ENCODE data around the gene PSPN. TPM values are rescaled to one million over a fixed set of nuclear protein-coding genes. Genes with fewer than 3 reads are reported as not detected.

The PSPN gene
- polyA plus RNA-seq, 4 donors, result 1.9 to 3.5 (median 3.0) TPM

- no peak for DNase-seq (ENCODE audit: low read depth in 4 of 4, low spot score in 2 of 4)
Measured at GRCh38 chr19:6334490-6335285, 41.0 kb downstream of the PSPN start.

- DNase-seq (ENCODE audit: low read depth in 4 of 4, low spot score in 2 of 4), result no peak
Measured at GRCh38 chr19:6333439-6333838, 42.3 kb downstream of the PSPN start, which contains the start of gene ACER1. TSS of gene ACER1 (minus strand) at chr19:6333612. CDS start at chr19:6333551, 61 bp downstream.

- DNase-seq (ENCODE audit: low read depth in 4 of 4, low spot score in 2 of 4), result no peak
Measured at GRCh38 chr19:6326815-6327214, 48.9 kb downstream of the PSPN start.

- DNase-seq (ENCODE audit: low read depth in 4 of 4, low spot score in 2 of 4), result no peak
Measured at GRCh38 chr19:6325614-6326013, 50.1 kb downstream of the PSPN start.

Other genes with a start within 250 kb of the PSPN start
- 1 to 10 TPM in 2 of 4 donors, under 1 TPM in 2; 0.54 to 2.7 (median 1.5) TPM for gene ACSBG2, start 240.3 kb downstream of the PSPN start, polyA plus RNA-seq (ENCODE audit: insufficient read length in 4 of 4)
- 100 to 1,000 TPM in 2 of 4 donors, 10 to 100 TPM in 2; 71.5 to 125 (median 108) TPM for gene MLLT1, start 96.0 kb downstream of the PSPN start, polyA plus RNA-seq (ENCODE audit: insufficient read length in 4 of 4)
- under 1 TPM in 3 of 4 donors, not detected in 1; 0.10 to 0.24 (median 0.13) TPM for gene ACER1, start 42.3 kb downstream of the PSPN start, polyA plus RNA-seq (ENCODE audit: insufficient read length in 4 of 4)
- gene CLPP, start 14.4 kb downstream of the PSPN start, polyA plus RNA-seq (ENCODE audit: insufficient read length in 4 of 4), result 10 to 100 TPM; 55.9 to 92.2 (median 67.8) TPM
- gene ALKBH7, start 3.1 kb downstream of the PSPN start, polyA plus RNA-seq (ENCODE audit: insufficient read length in 4 of 4), result 100 to 1,000 TPM in 1 of 4 donors, 10 to 100 TPM in 3; 40.4 to 108 (median 76.4) TPM
- 100 to 1,000 TPM in 2 of 4 donors, 10 to 100 TPM in 2; 78.9 to 112 (median 102) TPM for gene GTF2F1, start 17.2 kb upstream of the PSPN start, polyA plus RNA-seq (ENCODE audit: insufficient read length in 4 of 4)
- gene KHSRP, start 48.9 kb upstream of the PSPN start, polyA plus RNA-seq (ENCODE audit: insufficient read length in 4 of 4), result 100 to 1,000 TPM; 253 to 358 (median 331) TPM
- 1 to 10 TPM in 1 of 4 donors, under 1 TPM in 3; 0.25 to 1.5 (median 0.61) TPM for gene SLC25A41, start 57.8 kb upstream of the PSPN start, polyA plus RNA-seq (ENCODE audit: insufficient read length in 4 of 4)
- 10 to 100 TPM; 63.2 to 97.5 (median 75.5) TPM for gene SLC25A23, start 83.9 kb upstream of the PSPN start, polyA plus RNA-seq (ENCODE audit: insufficient read length in 4 of 4)
- 10 to 100 TPM; 22.0 to 39.8 (median 35.5) TPM for gene CRB3, start 88.3 kb upstream of the PSPN start, polyA plus RNA-seq (ENCODE audit: insufficient read length in 4 of 4)
- 10 to 100 TPM; 38.7 to 43.0 (median 40.4) TPM for gene DENND1C, start 105.9 kb upstream of the PSPN start, polyA plus RNA-seq (ENCODE audit: insufficient read length in 4 of 4)
- 10 to 100 TPM; 25.4 to 46.2 (median 33.5) TPM for gene TUBB4A, start 126.4 kb upstream of the PSPN start, polyA plus RNA-seq (ENCODE audit: insufficient read length in 4 of 4)
- under 1 TPM; 0.16 to 0.51 (median 0.28) TPM for gene TNFSF9, start 155.1 kb upstream of the PSPN start, polyA plus RNA-seq (ENCODE audit: insufficient read length in 4 of 4)
- gene CD70, start 215.2 kb upstream of the PSPN start, polyA plus RNA-seq (ENCODE audit: insufficient read length in 4 of 4), result not detected